H1 (cell line): ENCODE measurements around the gene CHSY1.

Experiments
- BACH1 ChIP-seq: IDR thresholded peaks from 2 replicates; pipeline ENCODE4 v1.6.1; 2012; ENCODE audit warnings: low read length, improper control_type of control experiment
- CEBPB ChIP-seq: IDR thresholded peaks from 2 replicates; pipeline ENCODE4 v1.6.1; 2012; ENCODE audit warnings: low read depth, low read length
- CTCF ChIP-seq, 3 experiments: IDR thresholded peaks; 1 replicate in 2 of 3; 2 replicates in 1 of 3; pipeline versions ENCODE4 v1.5.1 to v1.6.1; 2011; ENCODE audit warnings: low read length in 3 of 3, mild to moderate bottlenecking in 3 of 3, inconsistent platforms in 2 of 3, low read depth in 1 of 3, moderate library complexity in 1 of 3; ENCODE audit not compliant: insufficient read depth in 1 of 3; ENCODE audit errors: control extremely low read depth in 1 of 3
- EZH2 ChIP-seq: fragments of 200-600 bp; sonication (generic); IDR thresholded peaks from 2 replicates; pipeline ENCODE4 v1.7.1; 2012; ENCODE audit warnings: low read depth, mild to moderate bottlenecking, moderate library complexity, low read length, inconsistent platforms; ENCODE audit not compliant: severe bottlenecking
- GABPA ChIP-seq: IDR thresholded peaks from 2 replicates; pipeline ENCODE4 v1.6.1; 2011; ENCODE audit warnings: mild to moderate bottlenecking, low read length, moderate library complexity, borderline replicate concordance; ENCODE audit not compliant: insufficient read depth
- HDAC2 ChIP-seq, 2 experiments: fragments of 300-600 bp in 1 of 2; sonication (generic) in 1 of 2; IDR thresholded peaks; 2 replicates each; pipeline ENCODE4 v1.6.1; 2011 to 2012; ENCODE audit warnings: low read depth in 2 of 2, low read length in 2 of 2, mild to moderate bottlenecking in 2 of 2, moderate library complexity in 2 of 2, borderline replicate concordance in 1 of 2, inconsistent platforms in 1 of 2
- MAX ChIP-seq: IDR thresholded peaks from 2 replicates; pipeline ENCODE4 v1.6.1; 2012; ENCODE audit warnings: inconsistent platforms
- NRF1 ChIP-seq: IDR thresholded peaks from 2 replicates; pipeline ENCODE4 v1.6.1; 2011; ENCODE audit warnings: mild to moderate bottlenecking, low read depth, low read length, improper control_type of control experiment
- POLR2AphosphoS5 ChIP-seq: IDR thresholded peaks from 2 replicates; pipeline ENCODE4 v1.6.1; 2011; ENCODE audit warnings: low read depth, low read length
- SIRT6 ChIP-seq: IDR thresholded peaks from one replicate; pipeline ENCODE4 v1.7.1; 2012; ENCODE audit warnings: low read length, inconsistent platforms
- SP1 ChIP-seq: IDR thresholded peaks from 2 replicates; pipeline ENCODE4 v1.6.1; 2011; ENCODE audit warnings: low read depth, low read length
- TBP ChIP-seq: IDR thresholded peaks from 2 replicates; pipeline ENCODE4 v1.6.1; 2011; ENCODE audit warnings: low read depth, low read length, improper control_type of control experiment
- TEAD4 ChIP-seq: IDR thresholded peaks from 2 replicates; pipeline ENCODE4 v1.6.1; 2012; ENCODE audit warnings: low read depth, low read length, inconsistent platforms, mixed read lengths
- YY1 ChIP-seq: IDR thresholded peaks from 2 replicates; pipeline ENCODE4 v1.6.1; 2011; ENCODE audit warnings: low read depth, mild to moderate bottlenecking, low read length

- TF ChIP-seq CTCF (IDR thresholded peaks at IDR 0.05; ENCODE audit: control extremely low read depth in 1 of 3, insufficient read depth in 1 of 3, low read depth in 1 of 3, low read length in 3 of 3) (no peak), CEBPB (no peak), GABPA (no peak), TBP (peak; percentile 46; the same call in 1 of the 2 replicates), POLR2AphosphoS5 (no peak), SIRT6 (no peak), MAX (no peak), EZH2 (no peak), YY1 (no peak), NRF1 (no peak), SP1 (no peak), HDAC2 (IDR thresholded peaks at IDR 0.05; ENCODE audit: borderline replicate concordance in 1 of 2, low read depth in 2 of 2, low read length in 2 of 2) (no peak), BACH1 (no peak), TEAD4 (no peak)
Measured at GRCh38 chr15:101201411-101202174, 50.3 kb downstream of the CHSY1 start.
